Stimulated activated CD4-positive, alpha-beta T cell treated with anti-CD3 and anti-CD28 coated beads, Interleukin-2, amount 100 ng/mL, for 48 hours (primary cell): ENCODE results near the gene TNFSF8.

Experiments used
- DNase-seq, 2 donors: peaks; one replicate each; pipeline ENCODE4 v3.0.0-alpha.2; 2020

The TNFSF8 gene

DNA sequence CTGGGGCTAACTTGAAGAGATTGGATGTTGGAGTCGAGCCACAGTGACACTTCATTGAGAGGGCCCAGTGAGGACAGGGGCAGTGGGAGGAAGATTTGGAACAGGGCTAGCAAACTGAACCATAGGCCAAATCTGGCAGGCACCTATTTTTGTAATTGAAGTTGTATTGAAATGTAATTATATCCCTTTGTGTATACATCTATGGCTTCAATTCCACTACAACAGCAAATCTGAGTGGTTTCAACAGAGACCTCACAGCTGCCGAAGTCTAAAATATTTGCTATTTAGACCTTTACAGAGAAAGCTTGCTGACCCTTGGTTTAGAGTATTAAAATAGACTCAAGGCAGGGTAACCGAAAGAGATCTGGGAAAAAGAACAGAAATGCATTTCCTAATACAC lies 4.7 kb upstream of the TNFSF8 start:
- DNase-seq, result no peak

DNA sequence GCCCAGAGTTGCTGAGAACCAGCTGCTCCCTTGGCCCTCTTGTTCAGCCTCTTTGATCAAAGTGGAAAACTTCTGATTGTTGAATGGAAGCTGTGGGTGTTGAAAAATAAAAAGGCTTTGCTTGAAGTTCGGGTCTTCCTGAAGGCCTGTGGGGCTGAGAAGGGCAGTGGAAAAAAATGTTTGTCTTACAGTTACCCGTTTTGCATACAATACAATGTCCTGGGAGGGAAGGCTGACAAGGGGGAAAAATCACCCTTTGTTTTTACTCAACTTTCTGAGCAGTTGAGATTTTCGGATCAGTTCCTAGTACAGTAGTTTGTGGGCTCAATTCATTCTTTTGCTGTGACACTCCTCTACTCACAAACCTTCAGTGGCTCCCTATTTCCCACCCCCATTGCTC lies 2.1 kb upstream of the TNFSF8 start:
- DNase-seq, result no peak

DNA sequence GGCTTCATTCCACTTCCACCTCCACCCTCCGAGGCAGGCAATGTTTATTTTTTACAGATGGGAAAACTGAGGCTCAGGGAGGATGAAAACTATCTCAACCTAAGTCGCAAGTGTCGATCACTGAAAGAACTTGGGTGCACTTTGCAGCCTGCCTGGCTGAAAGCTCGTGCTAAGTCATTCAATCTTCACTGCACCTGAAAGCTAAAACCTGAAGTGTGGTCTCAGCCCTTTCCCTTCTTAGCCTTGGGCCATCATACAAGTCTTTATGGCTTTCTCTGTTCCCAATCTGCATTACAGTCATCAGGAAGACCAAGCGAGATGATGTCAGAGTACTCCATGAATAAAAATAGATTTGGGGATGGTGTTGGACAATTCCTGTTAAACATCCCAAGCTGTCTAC lies 1.0 kb upstream of the TNFSF8 start:
- no peak for DNase-seq

DNA sequence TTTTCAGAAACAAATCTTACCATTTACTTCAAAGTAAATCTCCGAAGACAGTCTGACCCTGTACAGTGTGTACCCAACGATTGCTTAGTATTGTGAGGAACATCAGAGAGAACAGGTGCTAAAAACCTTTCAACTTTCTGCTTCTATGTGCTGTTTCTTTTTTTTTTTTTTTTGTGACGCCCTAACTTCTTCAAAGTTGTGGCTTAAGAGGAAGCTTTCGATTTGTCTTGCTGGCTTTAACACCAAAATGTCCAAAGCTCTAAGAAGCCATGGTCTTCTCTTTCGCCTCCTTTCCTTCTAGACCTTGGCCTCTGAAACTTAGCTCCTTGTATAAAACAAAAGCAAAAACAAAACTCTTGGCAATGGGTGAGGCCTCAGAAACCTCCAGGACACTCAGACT lies 1.2 kb downstream of the TNFSF8 start:
- no peak for DNase-seq

DNA sequence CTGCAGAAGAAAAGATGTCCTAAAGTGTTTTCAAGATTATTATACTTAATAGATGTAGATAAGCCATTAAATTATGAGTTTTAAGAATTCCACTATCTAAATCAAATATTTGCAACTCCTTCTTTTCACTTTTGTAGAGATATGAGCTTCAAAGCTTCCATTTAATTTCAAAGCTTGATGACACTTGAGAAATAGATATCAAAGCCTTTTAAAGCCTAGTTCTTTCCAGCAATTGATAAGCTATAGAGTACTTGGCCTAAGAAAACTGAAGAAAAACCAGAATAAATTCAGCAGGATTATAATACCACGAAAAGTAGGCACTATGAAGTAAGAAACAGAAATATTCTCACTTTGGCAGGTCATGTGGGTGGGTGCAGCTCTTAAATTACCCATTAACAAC lies 1.7 kb downstream of the TNFSF8 start:
- no peak for DNase-seq

DNA sequence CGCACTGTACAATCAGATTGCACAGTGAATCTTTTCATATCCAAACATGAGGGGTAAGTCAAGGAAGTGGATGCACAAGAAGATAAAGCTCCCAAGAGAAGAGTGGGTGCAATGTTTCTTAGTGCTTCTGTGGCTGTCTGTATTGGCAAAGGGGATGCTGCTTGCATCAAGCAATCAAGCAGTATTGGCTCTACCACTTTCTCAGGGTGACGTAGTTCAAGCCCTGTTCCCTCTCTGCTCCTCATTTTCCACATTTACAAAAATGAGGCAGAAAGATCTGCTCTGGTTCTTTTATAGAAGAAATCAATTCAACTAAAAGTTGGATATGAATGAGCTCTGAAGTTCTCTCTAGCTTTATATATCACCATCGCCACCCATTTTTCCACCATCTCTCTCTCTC lies 2.3 kb downstream of the TNFSF8 start:
- no peak for DNase-seq

GRCh38 chr9:114925672-114926071 lies 4.7 kb downstream of the TNFSF8 start:
- DNase-seq, result no peak

DNA sequence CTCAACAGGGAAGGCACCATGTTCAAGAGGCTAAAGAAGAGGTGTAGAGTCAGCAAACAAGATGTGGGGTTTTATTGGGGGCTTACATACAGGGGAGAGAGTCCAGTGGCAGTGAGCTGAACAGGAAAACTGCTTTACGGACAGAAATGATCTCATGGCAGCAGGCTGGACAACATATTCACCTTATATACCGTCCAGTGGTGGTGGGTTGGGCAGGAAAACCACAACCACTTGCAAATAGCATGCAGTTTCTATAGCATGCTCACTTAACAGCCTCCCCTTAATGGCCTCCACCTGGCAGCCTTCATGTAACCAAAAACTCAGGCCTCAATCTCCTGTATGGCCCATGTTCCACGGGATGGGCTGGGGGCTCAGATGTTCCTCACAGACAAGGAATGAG lies 5.4 kb downstream of the TNFSF8 start:
- DNase-seq, result no peak

GRCh38 chr9:114924327-114924726 lies 6.1 kb downstream of the TNFSF8 start:
- no peak for DNase-seq

GRCh38 chr9:114923918-114924317 lies 6.5 kb downstream of the TNFSF8 start:
- DNase-seq, result no peak

GRCh38 chr9:114921171-114921570 lies 9.2 kb downstream of the TNFSF8 start:
- DNase-seq, result no peak

GRCh38 chr9:114919611-114920010 lies 10.8 kb downstream of the TNFSF8 start:
- no peak for DNase-seq

DNA sequence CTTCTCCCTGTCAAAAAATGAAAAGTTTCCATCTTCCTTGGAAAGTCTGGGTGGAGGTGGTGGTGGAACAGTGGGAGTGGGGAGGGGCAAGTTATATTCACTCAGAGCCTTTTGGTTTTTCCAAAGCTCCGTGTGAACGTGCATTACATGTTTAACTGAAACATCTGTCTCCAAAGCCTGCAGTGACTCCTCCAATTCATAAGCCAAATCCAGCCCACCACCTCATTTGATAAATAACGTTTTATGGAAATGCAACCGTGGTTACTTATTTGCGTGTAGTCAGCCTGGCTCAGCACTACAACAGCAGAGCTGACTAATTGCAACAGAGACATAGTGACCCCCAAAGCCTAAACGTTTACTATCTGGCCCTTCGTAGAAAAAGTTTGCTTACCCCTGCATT lies 13.9 kb downstream of the TNFSF8 start:
- no peak for DNase-seq

GRCh38 chr9:114914139-114914538 lies 16.3 kb downstream of the TNFSF8 start:
- no peak for DNase-seq

GRCh38 chr9:114913656-114914055 lies 16.7 kb downstream of the TNFSF8 start:
- DNase-seq, result no peak

DNA sequence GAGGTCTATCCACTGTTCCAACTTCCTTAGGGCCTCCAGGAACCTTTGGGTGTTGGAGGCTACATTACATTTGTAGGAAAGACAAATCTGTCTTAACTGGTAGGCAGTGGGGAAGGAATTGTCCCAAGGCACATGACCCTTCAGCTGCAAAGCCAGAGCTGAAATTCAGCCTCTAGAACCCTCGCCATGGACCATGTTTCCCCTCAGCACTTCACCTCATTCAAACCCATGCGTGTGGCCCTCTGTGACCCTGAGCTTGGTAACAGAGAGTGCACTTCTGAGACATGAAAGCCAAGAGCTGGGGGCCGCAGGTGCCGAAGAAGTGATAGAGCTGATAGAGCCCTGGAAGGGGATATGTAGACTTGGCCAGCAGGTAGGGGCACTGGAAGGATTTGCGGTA lies 17.2 kb downstream of the TNFSF8 start:
- no peak for DNase-seq

- DNase-seq, result no peak
These were observed 19.1 kb downstream of the TNFSF8 start for GRCh38 chr9:114911167-114911821.

DNA sequence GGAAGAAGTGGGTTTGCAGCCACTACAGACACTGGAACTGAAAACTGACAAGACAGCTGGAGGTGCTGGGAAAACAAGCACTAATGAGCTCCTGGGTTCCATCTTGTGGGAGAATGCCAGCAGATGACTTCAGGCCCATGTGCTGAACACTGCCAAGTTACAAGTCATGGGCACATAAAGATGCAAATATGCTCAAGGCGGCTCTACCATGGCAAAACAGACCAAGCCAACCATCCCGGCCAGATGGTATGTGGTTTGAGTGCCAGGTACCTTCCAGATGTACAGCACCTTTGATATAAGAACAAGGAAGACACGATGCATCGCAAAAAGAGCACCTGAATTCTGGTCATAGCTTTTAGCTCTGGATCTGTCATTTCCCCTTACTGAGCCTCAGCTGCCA lies 19.9 kb downstream of the TNFSF8 start:
- no peak for DNase-seq

DNA sequence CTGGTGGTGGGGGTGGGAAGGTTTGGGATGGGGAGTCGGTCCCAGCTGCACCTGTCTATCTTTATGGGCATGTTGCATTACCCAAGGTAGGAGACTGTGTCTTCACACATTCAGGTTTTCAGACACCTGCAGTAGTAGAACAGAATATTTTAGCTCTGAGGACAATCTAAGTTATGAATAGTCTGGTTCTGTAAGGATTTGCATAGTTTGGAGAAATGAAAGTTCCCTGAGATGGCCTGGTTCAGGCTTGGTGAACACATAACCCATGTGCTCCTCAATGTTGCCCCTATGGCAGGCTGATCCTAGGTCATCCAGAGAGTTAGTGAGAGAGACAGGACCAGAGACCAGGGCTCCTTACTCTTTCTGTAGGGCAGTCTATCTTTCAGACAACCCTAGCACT lies 20.7 kb downstream of the TNFSF8 start:
- no peak for DNase-seq

GRCh38 chr9:114908805-114909448 lies 21.5 kb downstream of the TNFSF8 start:
- DNase-seq, result no peak

DNA sequence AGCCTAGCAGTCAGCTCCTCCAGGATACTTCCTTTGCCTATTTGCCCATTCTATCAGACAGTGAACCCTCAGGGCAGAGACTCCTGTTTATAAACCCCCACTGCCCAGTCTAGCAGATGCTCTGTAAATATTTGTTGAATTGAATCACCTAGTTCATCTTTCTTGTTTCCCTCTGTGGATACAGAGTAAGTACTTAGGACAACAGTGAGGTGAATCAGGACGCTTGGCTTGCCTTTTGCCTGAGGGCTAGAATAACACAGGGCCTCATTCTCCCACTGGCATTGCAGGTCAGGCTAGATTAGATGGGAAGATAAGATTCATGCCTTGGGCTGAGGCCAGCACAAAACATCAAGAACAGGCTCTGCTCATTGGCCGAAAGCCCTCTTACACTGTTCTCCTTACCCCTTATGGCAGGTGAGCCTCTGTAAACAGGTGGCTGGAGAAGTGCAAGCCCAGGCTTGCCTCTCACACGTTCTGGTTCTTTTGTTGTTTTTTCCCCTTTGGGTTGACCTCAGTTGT lies 22.2 kb downstream of the TNFSF8 start:
- DNase-seq, result no peak

- DNase-seq, result no peak
These were observed 23.3 kb downstream of the TNFSF8 start for GRCh38 chr9:114906922-114907571.

DNA sequence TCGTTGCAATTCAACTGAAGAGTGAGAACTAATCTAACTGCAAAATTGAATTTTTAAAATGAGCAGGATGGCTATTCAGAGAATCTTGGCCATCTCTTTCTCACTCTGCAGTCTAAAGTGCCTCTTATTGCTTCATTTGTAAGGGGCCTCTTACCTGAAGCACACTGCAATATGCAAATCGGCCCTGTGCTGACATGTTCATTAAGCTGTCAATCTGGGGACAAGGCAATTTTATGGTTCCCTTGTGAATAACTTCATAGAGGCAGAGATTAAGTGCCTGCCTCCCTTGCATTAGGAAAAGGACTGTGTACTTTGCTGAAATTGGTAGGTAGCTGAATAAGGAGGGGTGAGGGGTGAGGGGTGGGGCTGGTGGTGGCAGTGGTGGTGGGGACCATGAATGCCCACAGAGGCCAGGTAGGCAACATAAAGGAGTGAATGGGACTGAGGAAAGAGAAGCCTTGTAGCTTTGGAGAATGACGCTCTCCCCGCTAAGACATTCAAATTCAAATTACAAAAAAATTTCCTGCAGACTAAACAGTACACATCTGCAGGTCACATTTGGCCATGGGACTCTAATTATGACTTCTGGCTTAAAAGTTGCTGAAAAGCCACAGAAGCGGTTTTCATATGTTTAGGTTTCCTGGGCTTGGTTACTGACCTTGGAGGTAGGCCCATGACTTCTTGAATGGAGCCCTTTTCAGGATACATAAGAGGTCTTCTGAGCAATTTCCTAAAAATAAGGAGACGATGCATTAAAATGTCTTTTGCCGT lies 25.0 kb downstream of the TNFSF8 start:
- DNase-seq, result no peak
